K562 (cell line): ENCODE data around the gene KIAA1958. TPM values are rescaled to one million over a fixed set of nuclear protein-coding genes. Genes with fewer than 3 reads are reported as not detected.

Experiments used
- ATAC-seq: fragments of 200-7000 bp; cut with Tn5 transposase; 3 replicates; pipeline ENCODE4 v1.9.1; 2020; ENCODE audit warnings: moderate library complexity
- BruUV-seq: library from RNA; stranded (reverse); fragments of 400-500 nt; replicated peaks from 2 replicates; lab custom pipeline; 2021; lab: Mats Ljungman, UMichigan
- CTCF ChIA-PET: fragments of 300-600 bp; formaldehyde crosslinking; extraction: SDS; loops from one replicate; lab custom pipeline; 2021; ENCODE audit warnings: low intra/inter-chr PET ratio; lab: Yijun Ruan, JAX
- POLR2A ChIA-PET: fragments of 300-600, 350-650 bp; sonication (Branson Sonifier 250); formaldehyde crosslinking; extraction: SDS; loops from one replicate; lab custom pipeline; 2021; ENCODE audit warnings: antibody characterized with exemption, inconsistent platforms; lab: Yijun Ruan, JAX
- DNase-seq, 4 experiments: peaks; one replicate each; pipeline versions ENCODE4 v3.0.0 to v3.0.0-alpha.2; 2011 to 2018; ENCODE audit warnings: low spot score in 3 of 4, mixed read lengths in 3 of 4; ENCODE audit errors: extremely low read depth in 1 of 4
- FAIRE-seq: peaks from 2 replicates; lab custom pipeline; 2011; peaks lifted over from hg19 to GRCh38; lab: Jason Lieb, UNC
- H2AFZ ChIP-seq: 2 replicates; pipeline ENCODE4 v1.6.0; 2011; ENCODE audit warnings: low read depth, low read length, control low read depth, inconsistent platforms
- H3K27ac ChIP-seq: fragments of 200-600 bp; 3 replicates; pipeline ENCODE4 v1.8.0; 2011; ENCODE audit warnings: low read depth, mild to moderate bottlenecking, control low read depth, inconsistent platforms, low read length, moderate library complexity, mixed read lengths; ENCODE audit errors: extremely low read depth
- H3K27me3 ChIP-seq, 2 experiments: fragments of 300-600 bp in 1 of 2; 2 replicates in 1 of 2; 3 replicates in 1 of 2; pipeline versions ENCODE4 v1.6.0 to v1.8.0; 2011; ENCODE audit warnings: inconsistent platforms in 2 of 2, low read length in 2 of 2, mild to moderate bottlenecking in 1 of 2, mixed read lengths in 1 of 2, moderate library complexity in 1 of 2; ENCODE audit not compliant: control insufficient read depth in 2 of 2, insufficient read depth in 2 of 2
- H3K36me3 ChIP-seq: fragments of 300-600 bp; 3 replicates; pipeline ENCODE4 v1.8.0; 2011; ENCODE audit warnings: mild to moderate bottlenecking, low read length, inconsistent platforms; ENCODE audit not compliant: control insufficient read depth, insufficient read depth
- H3K4me1 ChIP-seq, 2 experiments: fragments of 200-600 bp in 1 of 2; replicated peaks in 1 of 2; 2 replicates in 1 of 2; 3 replicates in 1 of 2; pipeline versions ENCODE4 v1.5.1 to v1.8.0; 2011; ENCODE audit warnings: inconsistent platforms in 2 of 2, low read length in 2 of 2, mild to moderate bottlenecking in 1 of 2, mixed read lengths in 1 of 2, moderate library complexity in 1 of 2; ENCODE audit not compliant: control insufficient read depth in 2 of 2, insufficient read depth in 2 of 2
- H3K4me2 ChIP-seq: 2 replicates; pipeline ENCODE4 v1.6.1; 2011; ENCODE audit warnings: low read length, control low read depth, inconsistent platforms, mixed read lengths; ENCODE audit not compliant: insufficient read depth
- H3K4me3 ChIP-seq: fragments of 200-600 bp; sonication (generic), shearing (Covaris generic); 2 replicates; pipeline ENCODE4 v1.5.1; 2016; ENCODE audit warnings: control low read depth, inconsistent platforms
- H3K79me2 ChIP-seq: fragments of 200-600 bp; 3 replicates; pipeline ENCODE4 v1.8.0; 2011; ENCODE audit warnings: low read length, inconsistent platforms; ENCODE audit not compliant: control insufficient read depth, insufficient read depth
- H3K9ac ChIP-seq, 2 experiments: 2 replicates each; pipeline versions ENCODE4 v1.6.0 to v1.6.1; 2011; ENCODE audit warnings: low read depth in 2 of 2, low read length in 2 of 2, control low read depth in 1 of 2, inconsistent platforms in 1 of 2, mild to moderate bottlenecking in 1 of 2, mixed read lengths in 1 of 2; ENCODE audit not compliant: insufficient read depth in 1 of 2
- H3K9me1 ChIP-seq: one replicate; pipeline ENCODE4 v1.6.0; 2011; ENCODE audit warnings: inconsistent platforms, mild to moderate bottlenecking, low read length, moderate library complexity; ENCODE audit not compliant: control insufficient read depth, insufficient read depth
- H3K9me3 ChIP-seq: replicated peaks from 2 replicates; pipeline ENCODE4 v1.5.1; 2011; ENCODE audit warnings: low read depth, low read length, inconsistent platforms; ENCODE audit not compliant: control insufficient read depth, insufficient read depth
- H4K20me1 ChIP-seq: replicated peaks from 2 replicates; pipeline ENCODE4 v1.6.1; 2011; ENCODE audit warnings: low read length, inconsistent platforms, mixed read lengths; ENCODE audit not compliant: control insufficient read depth, insufficient read depth
- ATF1 ChIP-seq, 2 experiments: fragments of 450-650 bp in 1 of 2; IDR thresholded peaks; 2 replicates each; pipeline ENCODE4 v1.6.1; 2016; ENCODE audit warnings: missing compliant biosample characterization in 1 of 2, missing genetic modification characterization in 1 of 2
- CREM ChIP-seq: IDR thresholded peaks from 2 replicates; pipeline ENCODE4 v1.6.1; 2014; ENCODE audit warnings: antibody characterized with exemption, low read depth
- EGR1 ChIP-seq: fragments of 450-650 bp; conservative IDR thresholded peaks from 2 replicates; pipeline ENCODE4 v1.6.1; 2017; ENCODE audit warnings: mild to moderate bottlenecking
- EP300 ChIP-seq: IDR thresholded peaks from 2 replicates; pipeline ENCODE4 v1.6.1; 2012; ENCODE audit warnings: low read length, improper control_type of control experiment
- ESRRA ChIP-seq: fragments of 450-650 bp; IDR thresholded peaks from 2 replicates; pipeline ENCODE4 v1.6.1; 2014; ENCODE audit warnings: low read depth, mild to moderate bottlenecking, moderate library complexity, borderline replicate concordance
- FOSL1 ChIP-seq: fragments of 200-800 bp; sonication (Bioruptor generic); conservative IDR thresholded peaks from 2 replicates; pipeline ENCODE4 v1.6.1; 2016; ENCODE audit warnings: missing genetic modification characterization, missing compliant biosample characterization
- MEIS2 ChIP-seq: fragments of 450-650 bp; IDR thresholded peaks from 2 replicates; pipeline ENCODE4 v1.6.1; 2014; ENCODE audit warnings: mild to moderate bottlenecking; ENCODE audit not compliant: partially characterized antibody
- PKNOX1 ChIP-seq: fragments of 450-650 bp; IDR thresholded peaks from 2 replicates; pipeline ENCODE4 v1.6.1; 2016
- POLR2A ChIP-seq: fragments of 450-650 bp; conservative IDR thresholded peaks from 2 replicates; pipeline ENCODE4 v1.6.1; 2016
- SMAD4 ChIP-seq: fragments of 250-450 bp; sonication (Bioruptor Pico); conservative IDR thresholded peaks from 2 replicates; pipeline ENCODE4 v1.8.0; 2021; ENCODE audit warnings: inconsistent platforms, mild to moderate bottlenecking, moderate library complexity
- STAT5A ChIP-seq: IDR thresholded peaks from 2 replicates; pipeline ENCODE4 v1.6.1; 2012; ENCODE audit warnings: low read length, inconsistent platforms, borderline replicate concordance
- SUPT5H ChIP-seq: fragments of 450-650 bp; IDR thresholded peaks from 2 replicates; pipeline ENCODE4 v1.6.1; 2016
- TARDBP ChIP-seq: fragments of 450-650 bp; IDR thresholded peaks from 2 replicates; pipeline ENCODE4 v1.6.1; 2016
- ZNF395 ChIP-seq: fragments of 200-800 bp; sonication (Bioruptor generic); IDR thresholded peaks from 2 replicates; pipeline ENCODE4 v1.6.1; 2017; ENCODE audit warnings: missing genetic modification characterization, missing compliant biosample characterization
- WGBS: fragments of 100-300 bp; shearing (Covaris generic); methylation state at CpG from one replicate; pipeline ENCODE4 v1.1.6; 2016; ENCODE audit warnings: low coverage, mixed read lengths; ENCODE audit not compliant: insufficient coverage; ENCODE audit errors: missing lambda C conversion rate; 5-methylcytosine and 5-hydroxymethylcytosine counted together
- in situ Hi-C: fragments of 300-500 bp; cut with MboI; formaldehyde crosslinking; loops from 4 replicates; pipeline ENCODE4 v1.15.0; 2018; ENCODE audit warnings: inconsistent platforms, mixed read lengths
- intact Hi-C: fragments of 100-400 bp; cut with micrococcal nuclease; formaldehyde crosslinking; loops from 2 replicates; pipeline ENCODE4 v1.14.2; 2022
- polyA plus RNA-seq, 8 experiments: library from polyadenylated mRNA; depleted of rRNA in 4 of 8; stranded (reverse) in 5 of 8; unstranded in 3 of 8; fragments of >200 nt; fragmentation: Nextera tagmentation in 2 of 8; fragmentation: Illumina TruSeq in 1 of 8; extraction: Ambion mirVana in 2 of 8; extraction: Trizol in 1 of 8; gene quantifications; 2 replicates each; pipeline versions ENCODE4 v1.2.1 to v1.2.3, GENCODE V29; 2011 to 2014; ENCODE audit warnings: inconsistent platforms in 1 of 8, missing spikeins in 1 of 8
- total RNA-seq, 7 experiments: library from RNA; depleted of rRNA in 6 of 7; stranded (reverse); fragments of >200 nt in 6 of 7; fragmentation: Illumina TruSeq in 2 of 7; extraction: Trizol in 2 of 7; gene quantifications; 2 replicates each; pipeline versions ENCODE4 v1.2.1 to v1.2.3, GENCODE V29; 2011 to 2021; ENCODE audit warnings: low replicate concordance in 1 of 7

KIAA1958 gene
- total and polyA plus RNA-seq, 9 of the 15 experiments (the other 6 are each of a cell fraction or from before 2014, with no cell fraction given): 1.1 to 16.0 (median 10.1) TPM

DNA sequence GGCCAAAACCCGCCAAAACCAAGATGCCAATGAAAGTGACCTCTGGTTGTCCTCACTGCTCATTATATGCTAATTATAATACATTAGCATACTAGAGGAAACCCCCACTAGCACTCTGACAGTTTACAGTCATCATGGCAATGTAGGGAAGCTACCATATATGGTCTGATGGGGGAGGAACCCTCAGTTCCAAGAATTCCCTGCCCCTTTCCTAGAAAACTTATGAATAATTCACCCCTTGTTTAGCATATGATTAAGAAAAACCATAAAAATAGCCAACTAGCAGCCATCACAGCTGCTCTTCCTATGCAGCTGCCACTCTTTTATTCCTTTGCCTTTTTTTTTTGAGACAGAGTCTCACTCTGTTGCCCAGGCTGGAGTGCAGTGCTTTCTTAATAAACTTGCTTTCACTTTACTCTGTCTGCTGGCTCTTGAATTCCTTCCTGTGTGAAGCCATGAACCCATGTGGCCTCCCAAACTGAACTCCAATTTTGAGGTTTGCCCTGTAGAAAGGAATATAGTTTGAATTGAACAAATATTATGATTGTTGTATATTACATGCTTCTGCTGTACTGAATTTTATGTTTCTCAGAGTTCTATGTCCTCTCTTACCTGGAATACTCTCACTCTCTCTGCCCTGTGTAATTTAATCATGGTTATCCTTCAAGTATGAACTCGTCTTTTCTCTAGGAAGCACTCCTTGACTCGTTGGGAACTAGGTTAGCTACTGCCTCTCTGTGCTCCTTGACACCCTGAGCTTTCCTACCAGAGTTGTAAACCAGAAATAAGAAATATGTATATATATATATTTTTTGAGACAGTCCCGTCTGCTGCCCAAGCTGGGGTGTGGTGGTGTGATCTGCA is 59.8 kb downstream of the KIAA1958 start:
- ATAC-seq: peak; percentile 94
- Histone ChIP-seq H3K79me2 (peaks cover 81% of the 10 kb centered on the region), H3K36me3 (no peaks in the 10 kb centered on the region), H4K20me1 (no peaks in the 10 kb centered on the region; the same call in 1 of the 2 replicates), H2AFZ (peak overlapping the region; percentile 18; the same call in 1 of the 2 replicates), H3K9ac (peak overlapping the region in 1 of 2 experiments; percentile 55; a peak in 2 of 4 replicates), H3K4me3 (no peak overlapping the region), H3K4me1 (peaks cover 14 to 54% of the 10 kb centered on the region in 2 experiments), H3K27ac (peak overlapping the region; percentile 78), H3K9me3 (no peaks in the 10 kb centered on the region), H3K27me3 (no peaks in the 10 kb centered on the region), H3K4me2 (peak overlapping the region; percentile 22), H3K9me1 (no peaks in the 10 kb centered on the region)
- POLR2A ChIA-PET: interaction anchor here (0.6 to 1.7 kb wide), 7 partner anchors 9 to 168 kb away, joined by 3 to 9 read pairs (median 3); no protein-coding TSS in a partner anchor
- CTCF ChIA-PET: no interaction called here
- peak; percentile 46 to 90 (median 66) for DNase-seq
- intact Hi-C loops (no loop called here), in situ Hi-C loops (no loop called here)
- BruUV-seq: TSS peak; percentile 67
- 26% methylated on average over 4 of the region's 4 CpGs for WGBS
- FAIRE-seq: peak; percentile 80
- peak; percentile 63 for TF ChIP-seq FOSL1
- TF ChIP-seq ESRRA: peak; percentile 92
- TF ChIP-seq STAT5A: peak; percentile 100
- no peak for TF ChIP-seq ATF1 (CRISPR knock-in tag; IDR thresholded peaks at IDR 0.05)
- TF ChIP-seq ATF1 (tag; IDR thresholded peaks at IDR 0.05): peak; percentile 27; the same call in 1 of the 2 replicates
- TF ChIP-seq MEIS2: peak; percentile 29
- TF ChIP-seq ZNF395 (CRISPR knock-in tag): peak; percentile 59; the same call in 1 of the 2 replicates
- peak; percentile 23; the same call in 1 of the 2 replicates for TF ChIP-seq SUPT5H
- TF ChIP-seq CREM: peak; percentile 39; the same call in 1 of the 2 replicates
- TF ChIP-seq EGR1: peak; percentile 53
- peak; percentile 84 for TF ChIP-seq PKNOX1
- TF ChIP-seq POLR2A: peak; percentile 41; the same call in 1 of the 2 replicates
- TF ChIP-seq EP300: peak; percentile 58
- TF ChIP-seq TARDBP: no peak
- peak; percentile 44 for TF ChIP-seq SMAD4 (CRISPR knock-in tag)
